SK-N-SH treated with all-trans-retinoic acid at 6 μM for 48 hours (cell line): ENCODE data around the gene NCKAP5.

Experiments used
- ZC3H10 ChIP-seq: fragments of 250-450 bp; sonication (Bioruptor Pico); IDR thresholded peaks from 2 replicates; pipeline ENCODE4 v1.5.1; 2021; ENCODE audit warnings: mild to moderate bottlenecking, moderate library complexity
- TF ChIP-seq, protein P1 (sequence below): fragments of 250-450 bp; sonication (Bioruptor Pico); IDR thresholded peaks from 2 replicates; pipeline ENCODE4 v1.5.1; 2021; ENCODE audit warnings: mild to moderate bottlenecking, moderate library complexity

DNA sequence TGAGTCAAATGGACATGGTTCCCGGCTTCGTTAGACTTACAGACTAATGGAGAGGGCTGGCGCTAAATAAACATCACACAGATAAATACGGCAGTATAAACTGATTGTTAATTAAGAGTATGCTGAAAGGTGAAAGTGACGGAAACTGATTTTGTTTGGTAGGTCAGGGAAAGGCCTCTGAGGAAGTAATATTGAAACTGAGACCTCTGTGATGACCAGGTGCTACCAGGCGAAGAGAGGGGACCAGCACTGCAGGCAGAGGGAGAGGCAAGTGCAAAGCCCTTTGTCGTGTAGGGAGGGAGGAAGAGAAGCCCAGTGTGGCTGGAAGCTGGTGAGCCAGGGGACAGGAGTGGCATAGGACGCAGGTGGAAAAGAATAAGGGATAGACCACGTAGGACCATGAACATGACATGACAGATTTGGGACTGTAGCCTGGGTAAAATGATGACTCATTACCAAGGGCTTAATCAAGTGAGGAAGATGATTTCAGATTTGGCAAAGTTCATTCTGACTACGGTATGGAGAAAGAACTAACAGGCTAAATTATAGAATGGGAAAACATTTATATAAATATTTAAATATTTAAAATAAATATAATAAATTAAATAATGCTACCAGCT is 433.1 kb downstream of the NCKAP5 start:
- TF ChIP-seq, protein P1, sequence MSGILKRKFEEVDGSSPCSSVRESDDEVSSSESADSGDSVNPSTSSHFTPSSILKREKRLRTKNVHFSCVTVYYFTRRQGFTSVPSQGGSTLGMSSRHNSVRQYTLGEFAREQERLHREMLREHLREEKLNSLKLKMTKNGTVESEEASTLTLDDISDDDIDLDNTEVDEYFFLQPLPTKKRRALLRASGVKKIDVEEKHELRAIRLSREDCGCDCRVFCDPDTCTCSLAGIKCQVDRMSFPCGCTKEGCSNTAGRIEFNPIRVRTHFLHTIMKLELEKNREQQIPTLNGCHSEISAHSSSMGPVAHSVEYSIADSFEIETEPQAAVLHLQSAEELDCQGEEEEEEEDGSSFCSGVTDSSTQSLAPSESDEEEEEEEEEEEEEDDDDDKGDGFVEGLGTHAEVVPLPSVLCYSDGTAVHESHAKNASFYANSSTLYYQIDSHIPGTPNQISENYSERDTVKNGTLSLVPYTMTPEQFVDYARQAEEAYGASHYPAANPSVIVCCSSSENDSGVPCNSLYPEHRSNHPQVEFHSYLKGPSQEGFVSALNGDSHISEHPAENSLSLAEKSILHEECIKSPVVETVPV, result no peak
- no peak for TF ChIP-seq ZC3H10 (CRISPR knock-in tag)
